KMS-11 (cell line): ENCODE data around the gene RAD51B.

Experiments
- H2AFZ ChIP-seq: fragments of 200-600 bp; sonication (generic); 2 replicates; pipeline ENCODE4 v1.6.1; 2016; ENCODE audit warnings: antibody characterized with exemption, mixed run types, low read depth
- H3K27ac ChIP-seq: fragments of 200-600 bp; sonication (generic); 2 replicates; pipeline ENCODE4 v1.6.1; 2016; ENCODE audit warnings: mild to moderate bottlenecking, mixed run types
- H3K27me3 ChIP-seq: fragments of 200-600 bp; sonication (generic); 2 replicates; pipeline ENCODE4 v1.6.1; 2017; ENCODE audit warnings: mild to moderate bottlenecking, low read depth, mixed run types, moderate library complexity; ENCODE audit not compliant: insufficient read depth
- H3K36me3 ChIP-seq: fragments of 200-600 bp; sonication (generic); 2 replicates; pipeline ENCODE4 v1.6.1; 2017; ENCODE audit warnings: mild to moderate bottlenecking, mixed run types; ENCODE audit not compliant: insufficient read depth
- H3K4me1 ChIP-seq: fragments of 200-600 bp; sonication (generic); 2 replicates; pipeline ENCODE4 v1.6.1; 2016; ENCODE audit warnings: mild to moderate bottlenecking, low read depth, mixed run types; ENCODE audit not compliant: poor library complexity, severe bottlenecking
- H3K4me2 ChIP-seq: fragments of 200-600 bp; sonication (generic); 2 replicates; pipeline ENCODE4 v1.7.0; 2016; ENCODE audit warnings: mild to moderate bottlenecking, mixed run types
- H3K4me3 ChIP-seq: fragments of 200-600 bp; sonication (generic); IDR thresholded peaks from 2 replicates; pipeline ENCODE4 v1.6.1; 2017; ENCODE audit warnings: low read depth, low read length, mixed read lengths; ENCODE audit not compliant: insufficient read depth
- H3K79me2 ChIP-seq: fragments of 200-600 bp; sonication (generic); 2 replicates; pipeline ENCODE4 v1.6.1; 2016; ENCODE audit warnings: low read depth, mixed run types; ENCODE audit not compliant: insufficient read depth
- H3K9ac ChIP-seq: fragments of 200-600 bp; sonication (generic); 2 replicates; pipeline ENCODE4 v1.6.1; 2016; ENCODE audit warnings: mild to moderate bottlenecking, mixed run types
- H4K20me1 ChIP-seq: fragments of 200-600 bp; sonication (generic); 2 replicates; pipeline ENCODE4 v1.6.1; 2016; ENCODE audit warnings: mild to moderate bottlenecking, mixed run types; ENCODE audit not compliant: insufficient read depth
- CTCF ChIP-seq: fragments of 200-600 bp; sonication (generic); conservative IDR thresholded peaks from 2 replicates; pipeline ENCODE4 v1.6.1; 2017; ENCODE audit warnings: low read depth, mild to moderate bottlenecking, antibody characterized with exemption, low read length, moderate library complexity, mixed read lengths

Gene RAD51B

GRCh38 chr14:68270342-68270741 lies 450.8 kb downstream of the RAD51B start:
- Histone ChIP-seq H3K4me1 (peaks cover 45% of the 10 kb centered on the region), H3K4me2 (no peak overlapping the region)
- no peak for TF ChIP-seq CTCF

GRCh38 chr14:68271913-68272391 lies 452.4 kb downstream of the RAD51B start:
- Histone ChIP-seq H3K36me3 (no peaks in the 10 kb centered on the region), H3K27ac (no peak overlapping the region; the same call in 1 of the 2 replicates), H4K20me1 (no peaks in the 10 kb centered on the region), H3K27me3 (no peaks in the 10 kb centered on the region), H3K9ac (no peak overlapping the region), H3K4me3 (no peak overlapping the region), H3K79me2 (no peaks in the 10 kb centered on the region), H2AFZ (0 out of 2 replicates have a peak overlapping the region, but pooled peaks have one; percentile 4), H3K4me1 (peaks cover 54% of the 10 kb centered on the region), H3K4me2 (peak overlapping the region; percentile 36)
- no peak for TF ChIP-seq CTCF

More at GRCh38 chr14:68270342-68270741, 450.8 kb downstream of the RAD51B start:
- Histone ChIP-seq H3K27ac (no peak overlapping the region), H3K36me3 (no peaks in the 10 kb centered on the region), H3K9ac (no peak overlapping the region), H3K79me2 (no peaks in the 10 kb centered on the region), H3K27me3 (no peaks in the 10 kb centered on the region), H4K20me1 (no peaks in the 10 kb centered on the region), H2AFZ (no peak overlapping the region), H3K4me3 (no peak overlapping the region)

GRCh38 chr14:68273413-68273812 lies 453.8 kb downstream of the RAD51B start:
- no peak for TF ChIP-seq CTCF
- Histone ChIP-seq H3K4me2 (no peak overlapping the region), H3K4me1 (peaks cover 42% of the 10 kb centered on the region), H3K27me3 (no peaks in the 10 kb centered on the region), H3K27ac (no peak overlapping the region), H3K36me3 (no peaks in the 10 kb centered on the region), H3K4me3 (no peak overlapping the region), H2AFZ (no peak overlapping the region), H3K79me2 (no peaks in the 10 kb centered on the region), H4K20me1 (no peaks in the 10 kb centered on the region), H3K9ac (no peak overlapping the region)

GRCh38 chr14:68274725-68275124 lies 455.1 kb downstream of the RAD51B start:
- H3K27ac ChIP-seq = no peak overlapping the region
- peaks cover 42% of the 10 kb centered on the region for H3K4me1 ChIP-seq
- H3K36me3 ChIP-seq = no peaks in the 10 kb centered on the region
- no peak overlapping the region for H3K4me2 ChIP-seq
- no peak overlapping the region for H3K9ac ChIP-seq
- no peak overlapping the region for H3K4me3 ChIP-seq
- H3K79me2 ChIP-seq = no peaks in the 10 kb centered on the region
- no peaks in the 10 kb centered on the region for H4K20me1 ChIP-seq
- no peaks in the 10 kb centered on the region for H3K27me3 ChIP-seq
- H2AFZ ChIP-seq = no peak overlapping the region
- TF ChIP-seq CTCF = no peak
